Measurements from ENCODE around the gene TDP2.

DNA sequence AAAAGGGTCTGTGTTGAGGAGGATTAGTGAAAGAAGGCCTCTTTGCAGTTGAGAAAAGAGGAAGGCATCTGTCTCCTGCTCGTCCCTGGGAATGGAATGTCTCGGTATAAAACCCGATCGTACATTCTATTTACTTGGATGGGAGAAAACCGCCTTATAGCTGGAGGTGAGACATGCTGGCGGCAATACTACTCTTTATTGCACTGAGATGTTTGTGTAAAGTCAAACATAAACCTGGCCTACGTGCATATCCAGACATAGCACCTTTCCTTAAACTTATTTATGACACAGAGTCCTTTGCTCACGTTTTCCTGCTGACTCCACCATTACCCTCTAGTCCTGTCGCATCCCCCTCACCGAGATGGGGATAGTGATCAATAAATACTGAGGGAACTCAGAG, 4.5 kb downstream of the TDP2 start:
- TF ChIP-seq ZNF274 (IDR thresholded peaks at IDR 0.05; ENCODE audit: low read depth, low read length), result no peak
- no peak for TF ChIP-seq YY1 (IDR thresholded peaks at IDR 0.05; ENCODE audit: insufficient read depth, insufficient read length)
